H9 (cell line): ENCODE measurements around the gene TRIM69. TPM values are rescaled to one million over a fixed set of nuclear protein-coding genes. Genes with fewer than 3 reads are reported as not detected.

Experiments
- DNase-seq: peaks from one replicate; pipeline ENCODE4 v3.0.0-alpha.2; 2017
- H2AFZ ChIP-seq: one replicate; pipeline ENCODE4 v1.6.1; 2013; ENCODE audit warnings: mild to moderate bottlenecking, low read length, control low read depth, moderate library complexity
- H2AK5ac ChIP-seq: 2 replicates; pipeline ENCODE4 v1.6.1; 2013; ENCODE audit warnings: low read length, control low read depth, mixed read lengths; ENCODE audit not compliant: insufficient read length
- H2BK120ac ChIP-seq: one replicate; pipeline ENCODE4 v1.6.1; 2013; ENCODE audit warnings: low read depth, mild to moderate bottlenecking, low read length, control low read depth, inconsistent platforms; ENCODE audit not compliant: poor library complexity, severe bottlenecking
- H2BK12ac ChIP-seq: 2 replicates; pipeline ENCODE4 v1.6.1; 2013; ENCODE audit warnings: low read length, control low read depth, mixed read lengths, low read depth; ENCODE audit not compliant: insufficient read length
- H2BK15ac ChIP-seq: 2 replicates; pipeline ENCODE4 v1.6.1; 2013; ENCODE audit warnings: low read depth, low read length, control low read depth
- H2BK20ac ChIP-seq: one replicate; pipeline ENCODE4 v1.6.1; 2013; ENCODE audit warnings: low read depth, mild to moderate bottlenecking, low read length, control low read depth, inconsistent platforms; ENCODE audit not compliant: poor library complexity, severe bottlenecking
- H2BK5ac ChIP-seq: 2 replicates; pipeline ENCODE4 v1.6.1; 2013; ENCODE audit warnings: low read length, control low read depth, mixed read lengths; ENCODE audit not compliant: insufficient read length
- H3K14ac ChIP-seq: 2 replicates; pipeline ENCODE4 v1.6.1; 2013; ENCODE audit warnings: low read length, control low read depth; ENCODE audit not compliant: insufficient read depth
- H3K18ac ChIP-seq: 2 replicates; pipeline ENCODE4 v1.6.1; 2013; ENCODE audit warnings: low read depth, mild to moderate bottlenecking, mixed read lengths, low read length, control low read depth; ENCODE audit not compliant: insufficient read length
- H3K23ac ChIP-seq: 2 replicates; pipeline ENCODE4 v1.6.1; 2013; ENCODE audit warnings: low read length, control low read depth, mixed read lengths, low read depth; ENCODE audit not compliant: insufficient read length
- H3K23me2 ChIP-seq: 2 replicates; pipeline ENCODE4 v1.6.1; 2013; ENCODE audit warnings: low read depth, mild to moderate bottlenecking, mixed read lengths, low read length, control low read depth; ENCODE audit not compliant: insufficient read length, poor library complexity, severe bottlenecking
- H3K27ac ChIP-seq: 2 replicates; pipeline ENCODE4 v1.5.1; 2013; ENCODE audit warnings: low read length, control low read depth, mixed read lengths, low read depth; ENCODE audit not compliant: insufficient read length
- H3K27me3 ChIP-seq: 2 replicates; pipeline ENCODE4 v1.6.1; 2013; ENCODE audit warnings: low read length, control low read depth, inconsistent platforms; ENCODE audit not compliant: insufficient read depth
- H3K4ac ChIP-seq: 2 replicates; pipeline ENCODE4 v1.6.1; 2013; ENCODE audit warnings: low read depth, mild to moderate bottlenecking, control low read depth, inconsistent platforms, low read length, moderate library complexity
- H3K4me1 ChIP-seq: 2 replicates; pipeline ENCODE4 v1.6.1; 2013; ENCODE audit warnings: low read length, control low read depth, inconsistent platforms; ENCODE audit not compliant: insufficient read depth
- H3K4me2 ChIP-seq: 2 replicates; pipeline ENCODE4 v1.6.1; 2013; ENCODE audit warnings: low read length, control low read depth, mixed read lengths; ENCODE audit not compliant: insufficient read length, insufficient read depth
- H3K56ac ChIP-seq: 2 replicates; pipeline ENCODE4 v1.6.1; 2013; ENCODE audit warnings: low read depth, mild to moderate bottlenecking, mixed read lengths, low read length, control low read depth; ENCODE audit not compliant: insufficient read length
- H3K79me1 ChIP-seq: 2 replicates; pipeline ENCODE4 v1.6.1; 2013; ENCODE audit warnings: low read depth, mild to moderate bottlenecking, moderate library complexity, low read length, control low read depth, inconsistent platforms; ENCODE audit not compliant: insufficient read depth, poor library complexity, severe bottlenecking
- H3K79me2 ChIP-seq: 2 replicates; pipeline ENCODE4 v1.6.1; 2013; ENCODE audit warnings: low read length, control low read depth, inconsistent platforms; ENCODE audit not compliant: insufficient read depth
- H3K9ac ChIP-seq: 2 replicates; pipeline ENCODE4 v1.6.1; 2013; ENCODE audit warnings: low read length, control low read depth, mixed read lengths; ENCODE audit not compliant: insufficient read length; ENCODE audit errors: extremely low read depth
- H3K9me3 ChIP-seq: one replicate; pipeline ENCODE4 v1.6.1; 2013; ENCODE audit warnings: low read depth, low read length, inconsistent platforms; ENCODE audit not compliant: control insufficient read depth
- H3T11ph ChIP-seq: one replicate; pipeline ENCODE4 v1.6.1; 2013; ENCODE audit warnings: mild to moderate bottlenecking, low read length, control low read depth, inconsistent platforms
- H4K20me1 ChIP-seq: one replicate; pipeline ENCODE4 v1.6.1; 2013; ENCODE audit not compliant: control insufficient read depth, insufficient read length, insufficient read depth
- H4K5ac ChIP-seq: 2 replicates; pipeline ENCODE4 v1.6.1; 2013; ENCODE audit warnings: low read depth, mild to moderate bottlenecking, mixed read lengths, low read length, control low read depth; ENCODE audit not compliant: insufficient read length
- H4K8ac ChIP-seq: replicated peaks from 2 replicates; pipeline ENCODE4 v1.6.1; 2013; ENCODE audit warnings: low read length, control low read depth, mixed read lengths, low read depth; ENCODE audit not compliant: insufficient read length
- H4K91ac ChIP-seq: 2 replicates; pipeline ENCODE4 v1.6.1; 2013; ENCODE audit warnings: low read depth, mild to moderate bottlenecking, moderate library complexity, mixed read lengths, low read length, control low read depth; ENCODE audit not compliant: insufficient read length
- H3K27ac Mint-ChIP-seq, 3 experiments: 2 replicates in 2 of 3; 3 replicates in 1 of 3; pipeline ENCODE4 v1.8.0; 2020 to 2021; ENCODE audit warnings: mixed read lengths in 3 of 3, mild to moderate bottlenecking in 1 of 3, moderate library complexity in 1 of 3
- H3K27me3 Mint-ChIP-seq: 2 replicates; pipeline ENCODE4 v1.8.0; 2021; ENCODE audit warnings: low read depth, mild to moderate bottlenecking, moderate library complexity, mixed read lengths
- H3K36me3 Mint-ChIP-seq, 3 experiments: 2 replicates in 2 of 3; 3 replicates in 1 of 3; pipeline ENCODE4 v1.8.0; 2020 to 2021; ENCODE audit warnings: low read depth in 3 of 3, mixed read lengths in 3 of 3; ENCODE audit not compliant: insufficient read depth in 1 of 3
- H3K4me1 Mint-ChIP-seq, 2 experiments: 2 replicates each; pipeline ENCODE4 v1.8.0; 2020; ENCODE audit warnings: mixed read lengths in 2 of 2
- H3K4me3 Mint-ChIP-seq, 2 experiments: 2 replicates in 1 of 2; 3 replicates in 1 of 2; pipeline ENCODE4 v1.8.0; 2020 to 2021; ENCODE audit warnings: mild to moderate bottlenecking in 2 of 2, mixed read lengths in 2 of 2, moderate library complexity in 1 of 2
- H3K9me3 Mint-ChIP-seq, 2 experiments: 2 replicates in 1 of 2; 3 replicates in 1 of 2; pipeline ENCODE4 v1.8.0; 2020; ENCODE audit warnings: mild to moderate bottlenecking in 2 of 2, mixed read lengths in 2 of 2, moderate library complexity in 1 of 2
- CTCF ChIP-seq: fragments of 200-600 bp; sonication (generic); conservative IDR thresholded peaks from 3 replicates; pipeline ENCODE4 v1.8.0; 2021; ENCODE audit warnings: antibody characterized with exemption, mild to moderate bottlenecking
- WGBS: extraction: QIAGEN DNeasy Blood & Tissue Kit; methylation state at CpG from one replicate; pipeline ENCODE4 v1.1.7; 2013; ENCODE audit warnings: missing lambda C conversion rate, low lambda C conversion rate, mixed read lengths; ENCODE audit not compliant: insufficient read length; ENCODE audit errors: extremely low coverage; 5-methylcytosine and 5-hydroxymethylcytosine counted together
- total RNA-seq: library from RNA; stranded (reverse); gene quantifications from 2 replicates; pipeline ENCODE4 v1.2.1, GENCODE V29; 2021

Gene TRIM69
- total RNA-seq, 1 experiment from 2014 or later = 4.3 TPM

GRCh38 chr15:44802336-44802735 is 66.0 kb downstream of the TRIM69 start:
- Mint-ChIP-seq H3K9me3 (no peaks in the 10 kb centered on the region; a peak in 1 of 5 replicates), H3K36me3 (no peaks in the 10 kb centered on the region), H3K27ac (no peak overlapping the region), H3K27me3 (peaks cover 4% of the 10 kb centered on the region; the same call in 1 of the 2 replicates), H3K4me3 (no peak overlapping the region), H3K4me1 (no peaks in the 10 kb centered on the region)
- no peak overlapping the region for H4K8ac ChIP-seq
- no peaks in the 10 kb centered on the region for H3K27me3 ChIP-seq
- H4K5ac ChIP-seq = no peak overlapping the region
- no peak overlapping the region for H2BK120ac ChIP-seq
- H4K20me1 ChIP-seq = no peaks in the 10 kb centered on the region
- no peaks in the 10 kb centered on the region for H3K23me2 ChIP-seq
- no peaks in the 10 kb centered on the region for H3K79me2 ChIP-seq
- no peak overlapping the region for H3K4me2 ChIP-seq
- no peak overlapping the region for H3K18ac ChIP-seq
- no peak overlapping the region for H4K91ac ChIP-seq
- no peak overlapping the region for H2AFZ ChIP-seq
- H3K23ac ChIP-seq = no peak overlapping the region
- no peak for TF ChIP-seq CTCF
- no peak overlapping the region for H3K9ac ChIP-seq
- no peak overlapping the region for H3K14ac ChIP-seq
- no peak for DNase-seq
- H2BK12ac ChIP-seq = no peak overlapping the region
- H3T11ph ChIP-seq = no peak overlapping the region
- H3K9me3 ChIP-seq = no peaks in the 10 kb centered on the region
- H2BK20ac ChIP-seq = no peak overlapping the region
- H2BK15ac ChIP-seq = no peak overlapping the region
- no peak overlapping the region for H3K56ac ChIP-seq
- no peak overlapping the region for H3K4ac ChIP-seq
- H2AK5ac ChIP-seq = no peak overlapping the region
- no CpG with 5 or more reads among the region's 1 CpG for WGBS
- no peaks in the 10 kb centered on the region for H3K79me1 ChIP-seq
- no peak overlapping the region for H2BK5ac ChIP-seq
- no peaks in the 10 kb centered on the region for H3K4me1 ChIP-seq
- no peak overlapping the region for H3K27ac ChIP-seq
